ENCODE measurements around the gene GALNT18. TPM values are rescaled to one million over a fixed set of nuclear protein-coding genes. Genes with fewer than 3 reads are reported as not detected.

The GALNT18 gene
- total RNA-seq, 1 donor = 4.7 TPM

- Histone ChIP-seq H3K79me2 (ENCODE audit: insufficient read depth, low read length) (no peaks in the 10 kb centered on the region), H3K27ac (ENCODE audit: low read depth, low read length) (no peak overlapping the region), H3K4me2 (ENCODE audit: insufficient read depth, low read length) (no peak overlapping the region), H3K27me3 (ENCODE audit: insufficient read depth, low read length) (peaks cover 42% of the 10 kb centered on the region), H3K4me3 (ENCODE audit: insufficient read depth, low read length) (no peak overlapping the region), H3K4me1 (ENCODE audit: insufficient read depth, low read length) (no peaks in the 10 kb centered on the region), H2AFZ (ENCODE audit: low read length) (no peak overlapping the region), H3K9me3 (ENCODE audit: low read depth, low read length) (no peaks in the 10 kb centered on the region), H4K20me1 (ENCODE audit: insufficient read depth, low read length) (no peaks in the 10 kb centered on the region), H3K36me3 (ENCODE audit: insufficient read depth, low read length) (no peaks in the 10 kb centered on the region)
- TF ChIP-seq, protein P1, sequence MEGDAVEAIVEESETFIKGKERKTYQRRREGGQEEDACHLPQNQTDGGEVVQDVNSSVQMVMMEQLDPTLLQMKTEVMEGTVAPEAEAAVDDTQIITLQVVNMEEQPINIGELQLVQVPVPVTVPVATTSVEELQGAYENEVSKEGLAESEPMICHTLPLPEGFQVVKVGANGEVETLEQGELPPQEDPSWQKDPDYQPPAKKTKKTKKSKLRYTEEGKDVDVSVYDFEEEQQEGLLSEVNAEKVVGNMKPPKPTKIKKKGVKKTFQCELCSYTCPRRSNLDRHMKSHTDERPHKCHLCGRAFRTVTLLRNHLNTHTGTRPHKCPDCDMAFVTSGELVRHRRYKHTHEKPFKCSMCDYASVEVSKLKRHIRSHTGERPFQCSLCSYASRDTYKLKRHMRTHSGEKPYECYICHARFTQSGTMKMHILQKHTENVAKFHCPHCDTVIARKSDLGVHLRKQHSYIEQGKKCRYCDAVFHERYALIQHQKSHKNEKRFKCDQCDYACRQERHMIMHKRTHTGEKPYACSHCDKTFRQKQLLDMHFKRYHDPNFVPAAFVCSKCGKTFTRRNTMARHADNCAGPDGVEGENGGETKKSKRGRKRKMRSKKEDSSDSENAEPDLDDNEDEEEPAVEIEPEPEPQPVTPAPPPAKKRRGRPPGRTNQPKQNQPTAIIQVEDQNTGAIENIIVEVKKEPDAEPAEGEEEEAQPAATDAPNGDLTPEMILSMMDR (IDR thresholded peaks at IDR 0.05; ENCODE audit: extremely low read depth, low read depth, low read length) = no peak
- DNase-seq (ENCODE audit: insufficient read length, low spot score, missing footprints) = no peak
Measured at GRCh38 chr11:11636671-11637070, 14.9 kb upstream of the GALNT18 start.

GRCh38 chr11:11635443-11635842 lies 13.6 kb upstream of the GALNT18 start:
- no peak overlapping the region for H3K4me3 ChIP-seq (ENCODE audit: insufficient read depth, low read length)
- DNase-seq (ENCODE audit: insufficient read length, low spot score, missing footprints) = no peak
- H3K79me2 ChIP-seq (ENCODE audit: insufficient read depth, low read length) = no peaks in the 10 kb centered on the region
- no peak overlapping the region for H3K4me2 ChIP-seq (ENCODE audit: insufficient read depth, low read length)
- H3K9me3 ChIP-seq (ENCODE audit: low read depth, low read length) = no peaks in the 10 kb centered on the region
- H4K20me1 ChIP-seq (ENCODE audit: insufficient read depth, low read length) = no peaks in the 10 kb centered on the region
- peaks cover 36% of the 10 kb centered on the region for H3K27me3 ChIP-seq (ENCODE audit: insufficient read depth, low read length)
- TF ChIP-seq, protein P1 (IDR thresholded peaks at IDR 0.05; ENCODE audit: extremely low read depth, low read depth, low read length) = no peak
- no peak overlapping the region for H3K27ac ChIP-seq (ENCODE audit: low read depth, low read length)
- H2AFZ ChIP-seq (ENCODE audit: low read length) = no peak overlapping the region
- no peaks in the 10 kb centered on the region for H3K36me3 ChIP-seq (ENCODE audit: insufficient read depth, low read length)
- no peaks in the 10 kb centered on the region for H3K4me1 ChIP-seq (ENCODE audit: insufficient read depth, low read length)

GRCh38 chr11:11629368-11629767 lies 7.6 kb upstream of the GALNT18 start:
- Histone ChIP-seq H3K4me2 (ENCODE audit: insufficient read depth, low read length) (no peak overlapping the region), H3K27ac (ENCODE audit: low read depth, low read length) (no peak overlapping the region), H3K36me3 (ENCODE audit: insufficient read depth, low read length) (no peaks in the 10 kb centered on the region), H3K9me3 (ENCODE audit: low read depth, low read length) (no peaks in the 10 kb centered on the region), H3K79me2 (ENCODE audit: insufficient read depth, low read length) (no peaks in the 10 kb centered on the region), H2AFZ (ENCODE audit: low read length) (no peak overlapping the region), H3K4me3 (ENCODE audit: insufficient read depth, low read length) (no peak overlapping the region), H3K4me1 (ENCODE audit: insufficient read depth, low read length) (no peaks in the 10 kb centered on the region), H3K27me3 (ENCODE audit: insufficient read depth, low read length) (peaks cover 48% of the 10 kb centered on the region), H4K20me1 (ENCODE audit: insufficient read depth, low read length) (no peaks in the 10 kb centered on the region)
- DNase-seq (ENCODE audit: insufficient read length, low spot score, missing footprints) = no peak
- TF ChIP-seq, protein P1 (IDR thresholded peaks at IDR 0.05; ENCODE audit: extremely low read depth, low read depth, low read length) = no peak

DNA sequence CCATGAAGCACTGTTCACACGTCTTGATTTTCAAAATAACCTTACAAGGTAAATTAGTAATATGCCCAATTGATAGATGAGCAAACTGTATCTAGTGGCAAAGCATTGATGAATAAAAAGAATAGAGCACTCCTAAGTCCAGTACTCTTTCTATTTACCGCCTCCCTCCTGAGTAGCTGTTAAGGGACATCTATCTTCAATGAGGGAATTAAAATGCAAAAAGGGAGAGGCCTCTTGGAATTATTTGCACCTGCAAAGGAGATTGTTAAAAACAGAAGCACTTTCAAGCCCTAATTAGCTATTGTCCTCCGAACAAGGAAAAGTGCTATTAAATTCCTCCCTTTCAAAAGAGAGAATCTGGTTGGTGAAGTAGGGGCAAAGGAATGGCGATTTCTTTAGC lies 6.8 kb upstream of the GALNT18 start:
- H3K4me2 ChIP-seq (ENCODE audit: insufficient read depth, low read length) = no peak overlapping the region
- H2AFZ ChIP-seq (ENCODE audit: low read length) = no peak overlapping the region
- H3K79me2 ChIP-seq (ENCODE audit: insufficient read depth, low read length) = no peaks in the 10 kb centered on the region
- H3K27me3 ChIP-seq (ENCODE audit: insufficient read depth, low read length) = peaks cover 46% of the 10 kb centered on the region
- H3K27ac ChIP-seq (ENCODE audit: low read depth, low read length) = no peak overlapping the region
- no peaks in the 10 kb centered on the region for H3K4me1 ChIP-seq (ENCODE audit: insufficient read depth, low read length)
- TF ChIP-seq, protein P1 (IDR thresholded peaks at IDR 0.05; ENCODE audit: extremely low read depth, low read depth, low read length) = no peak
- no peaks in the 10 kb centered on the region for H4K20me1 ChIP-seq (ENCODE audit: insufficient read depth, low read length)
- no peak overlapping the region for H3K4me3 ChIP-seq (ENCODE audit: insufficient read depth, low read length)
- no peaks in the 10 kb centered on the region for H3K36me3 ChIP-seq (ENCODE audit: insufficient read depth, low read length)
- DNase-seq (ENCODE audit: insufficient read length, low spot score, missing footprints) = no peak
- H3K9me3 ChIP-seq (ENCODE audit: low read depth, low read length) = no peaks in the 10 kb centered on the region

Measured in osteoblast (primary cell).